GM18861 (cell line): Measurements from ENCODE around the gene TIGD1.
"Not testable (repeated sequence)": the region's sequence is repeated elsewhere in the genome, so short reads cannot be mapped to it uniquely, and the experiment has no call there.

Source experiments
- ATAC-seq: cut with Tn5 transposase; IDR thresholded peaks from one replicate; pipeline ENCODE4 v1.9.1; 2021; ENCODE audit not compliant: unreplicated experiment

Gene TIGD1

GRCh38 chr2:232571026-232571474, 20.7 kb upstream of the TIGD1 start:
- no peak for ATAC-seq

GRCh38 chr2:232570481-232570880, 20.1 kb upstream of the TIGD1 start:
- ATAC-seq = not testable (repeated sequence)

GRCh38 chr2:232569541-232569940, 19.2 kb upstream of the TIGD1 start:
- no peak for ATAC-seq

- ATAC-seq = no peak
These were observed 17.8 kb upstream of the TIGD1 start for GRCh38 chr2:232568161-232568560.

- no peak for ATAC-seq
These were observed 17.4 kb upstream of the TIGD1 start for GRCh38 chr2:232567721-232568120.

GRCh38 chr2:232563580-232563979, 13.2 kb upstream of the TIGD1 start:
- no peak for ATAC-seq

GRCh38 chr2:232562515-232563151, 12.3 kb upstream of the TIGD1 start:
- ATAC-seq = no peak

- ATAC-seq = no peak
These were observed 6.1 kb upstream of the TIGD1 start for GRCh38 chr2:232556426-232556825.

GRCh38 chr2:232551776-232552175, 1.4 kb upstream of the TIGD1 start:
- ATAC-seq = no peak

- no peak for ATAC-seq
These were observed 887 bp upstream of the TIGD1 start for GRCh38 chr2:232551250-232551638.

- no peak for ATAC-seq
These were observed 553 bp downstream of the TIGD1 start for GRCh38 chr2:232549655-232550353.

- ATAC-seq = no peak
These were observed 2.4 kb downstream of the TIGD1 start for GRCh38 chr2:232547991-232548390.

GRCh38 chr2:232545511-232546375, 4.6 kb downstream of the TIGD1 start:
- no peak for ATAC-seq

- ATAC-seq = no peak
These were observed 5.7 kb downstream of the TIGD1 start for GRCh38 chr2:232544674-232545073.

GRCh38 chr2:232543928-232544631, 6.3 kb downstream of the TIGD1 start:
- no peak for ATAC-seq

GRCh38 chr2:232543491-232543890, 6.9 kb downstream of the TIGD1 start:
- ATAC-seq = no peak

- no peak for ATAC-seq
These were observed 7.5 kb downstream of the TIGD1 start for GRCh38 chr2:232542715-232543467.

- ATAC-seq = no peak
These were observed 8.2 kb downstream of the TIGD1 start for GRCh38 chr2:232541961-232542714.

- ATAC-seq = no peak
These were observed 9.0 kb downstream of the TIGD1 start for GRCh38 chr2:232541195-232541960.
